H54 (cell line): Measurements from ENCODE around the gene TOMM70.
"Not testable (repeated sequence)": the region's sequence is repeated elsewhere in the genome, so short reads cannot be mapped to it uniquely, and the experiment has no call there.

ENCODE experiments used
- DNase-seq: peaks from one replicate; pipeline ENCODE4 v3.0.0; 2011; ENCODE audit warnings: low spot score, mixed read lengths; ENCODE audit not compliant: insufficient read length
- FAIRE-seq: peaks from 3 replicates; lab custom pipeline; 2011; peaks lifted over from hg19 to GRCh38; lab: Jason Lieb, UNC
- POLR2A ChIP-seq: IDR thresholded peaks from 2 replicates; pipeline ENCODE4 v1.6.1; 2011; ENCODE audit warnings: low read depth, mild to moderate bottlenecking, low read length

Gene TOMM70

GRCh38 chr3:100366424-100366823 is 34.5 kb downstream of the TOMM70 start:
- DNase-seq (no peak), FAIRE-seq (no peak)
- no peak for TF ChIP-seq POLR2A

GRCh38 chr3:100364421-100364820 is 36.5 kb downstream of the TOMM70 start:
- FAIRE-seq, result no peak
- DNase-seq, result no peak
- no peak for TF ChIP-seq POLR2A

GRCh38 chr3:100361897-100362296 is 39.0 kb downstream of the TOMM70 start:
- DNase-seq, result no peak
- FAIRE-seq, result no peak
- TF ChIP-seq POLR2A, result no peak

GRCh38 chr3:100360757-100361496 is 40.0 kb downstream of the TOMM70 start:
- no peak for TF ChIP-seq POLR2A
- no peak for FAIRE-seq
- no peak for DNase-seq

GRCh38 chr3:100359035-100359434 is 41.9 kb downstream of the TOMM70 start:
- FAIRE-seq (no peak), DNase-seq (no peak)
- TF ChIP-seq POLR2A, result no peak

GRCh38 chr3:100358413-100358812 is 42.5 kb downstream of the TOMM70 start:
- TF ChIP-seq POLR2A, result no peak
- FAIRE-seq (no peak), DNase-seq (no peak)

GRCh38 chr3:100354850-100355249 is 46.0 kb downstream of the TOMM70 start:
- DNase-seq (no peak), FAIRE-seq (no peak)
- no peak for TF ChIP-seq POLR2A

- FAIRE-seq, result no peak
- no peak for DNase-seq
- TF ChIP-seq POLR2A, result no peak
These were observed 48.3 kb downstream of the TOMM70 start for GRCh38 chr3:100352296-100353231.

GRCh38 chr3:100351770-100352169 is 49.1 kb downstream of the TOMM70 start:
- FAIRE-seq, DNase-seq: not testable (repeated sequence)

GRCh38 chr3:100348727-100349126 is 52.2 kb downstream of the TOMM70 start:
- no peak for FAIRE-seq
- no peak for TF ChIP-seq POLR2A
- DNase-seq, result no peak

- FAIRE-seq (no peak), DNase-seq (no peak)
- no peak for TF ChIP-seq POLR2A
These were observed 60.4 kb downstream of the TOMM70 start for GRCh38 chr3:100340527-100340926.

- FAIRE-seq (no peak), DNase-seq (no peak)
- TF ChIP-seq POLR2A, result no peak
These were observed 61.1 kb downstream of the TOMM70 start for GRCh38 chr3:100339786-100340185.

- DNase-seq, result no peak
- FAIRE-seq, result no peak
- TF ChIP-seq POLR2A, result no peak
These were observed 62.0 kb downstream of the TOMM70 start for GRCh38 chr3:100338911-100339310.

- not testable (repeated sequence) for FAIRE-seq, DNase-seq
These were observed 64.7 kb downstream of the TOMM70 start for GRCh38 chr3:100336229-100336628.
